HEK293T (cell line): ENCODE results near the gene L3MBTL4.
"Not testable (repeated sequence)": the region's sequence is repeated elsewhere in the genome, so short reads cannot be mapped to it uniquely, and the experiment has no call there.

Source experiments
- CTCF ChIA-PET: fragments of 350-600 bp; formaldehyde crosslinking; extraction: SDS; loops from one replicate; lab custom pipeline; 2021; ENCODE audit warnings: antibody characterized with exemption, inconsistent platforms; lab: Yijun Ruan, JAX
- POLR2A ChIA-PET: fragments of 350-600 bp; formaldehyde crosslinking; extraction: SDS; loops from one replicate; lab custom pipeline; 2020; ENCODE audit warnings: antibody characterized with exemption, inconsistent platforms; lab: Yijun Ruan, JAX
- DNase-seq: peaks from one replicate; pipeline ENCODE4 v3.0.0; 2012; ENCODE audit warnings: mixed read lengths; ENCODE audit errors: extremely low spot score
- ARNT ChIP-seq: fragments of 450-650 bp; IDR thresholded peaks from 2 replicates; pipeline ENCODE4 v1.6.1; 2017; ENCODE audit warnings: mild to moderate bottlenecking
- BHLHE40 ChIP-seq: fragments of 450-650 bp; IDR thresholded peaks from 2 replicates; pipeline ENCODE4 v1.6.1; 2016; ENCODE audit warnings: mild to moderate bottlenecking, moderate library complexity, borderline replicate concordance
- CTBP1 ChIP-seq: fragments of 450-650 bp; IDR thresholded peaks from 2 replicates; pipeline ENCODE4 v1.6.1; 2016; ENCODE audit warnings: borderline replicate concordance
- ELF4 ChIP-seq: fragments of 450-650 bp; IDR thresholded peaks from 2 replicates; pipeline ENCODE4 v1.6.1; 2017; ENCODE audit warnings: antibody characterized with exemption
- FOXA1 ChIP-seq: fragments of 450-650 bp; IDR thresholded peaks from 2 replicates; pipeline ENCODE4 v1.6.1; 2016; ENCODE audit warnings: mild to moderate bottlenecking
- FOXK2 ChIP-seq: fragments of 450-650 bp; IDR thresholded peaks from 2 replicates; pipeline ENCODE4 v1.6.1; 2016; ENCODE audit warnings: mild to moderate bottlenecking
- FOXM1 ChIP-seq: fragments of 450-650 bp; IDR thresholded peaks from 2 replicates; pipeline ENCODE4 v1.6.1; 2017; ENCODE audit warnings: mild to moderate bottlenecking, borderline replicate concordance
- HDGF ChIP-seq: fragments of 450-650 bp; IDR thresholded peaks from 2 replicates; pipeline ENCODE4 v1.6.1; 2017; ENCODE audit warnings: antibody characterized with exemption, borderline replicate concordance
- L3MBTL2 ChIP-seq: fragments of 450-650 bp; conservative IDR thresholded peaks from 2 replicates; pipeline ENCODE4 v1.6.1; 2016; ENCODE audit warnings: mild to moderate bottlenecking
- LEF1 ChIP-seq: fragments of 450-650 bp; IDR thresholded peaks from 2 replicates; pipeline ENCODE4 v1.6.1; 2017; ENCODE audit warnings: mild to moderate bottlenecking, borderline replicate concordance
- NFRKB ChIP-seq: fragments of 450-650 bp; IDR thresholded peaks from 2 replicates; pipeline ENCODE4 v1.6.1; 2016; ENCODE audit warnings: mild to moderate bottlenecking, moderate library complexity
- SP1 ChIP-seq: fragments of 450-650 bp; IDR thresholded peaks from 2 replicates; pipeline ENCODE4 v1.6.1; 2017
- SUZ12 ChIP-seq: fragments of 450-650 bp; IDR thresholded peaks from 2 replicates; pipeline ENCODE4 v1.6.1; 2016; ENCODE audit warnings: mild to moderate bottlenecking
- TARDBP ChIP-seq: fragments of 450-650 bp; IDR thresholded peaks from 2 replicates; pipeline ENCODE4 v1.6.1; 2016
- ZNF384 ChIP-seq: fragments of 450-650 bp; IDR thresholded peaks from 2 replicates; pipeline ENCODE4 v1.6.1; 2016
- TF ChIP-seq, protein P1 (sequence below): fragments of 450-650 bp; IDR thresholded peaks from 2 replicates; pipeline ENCODE4 v1.6.1; 2016

The L3MBTL4 gene

DNA sequence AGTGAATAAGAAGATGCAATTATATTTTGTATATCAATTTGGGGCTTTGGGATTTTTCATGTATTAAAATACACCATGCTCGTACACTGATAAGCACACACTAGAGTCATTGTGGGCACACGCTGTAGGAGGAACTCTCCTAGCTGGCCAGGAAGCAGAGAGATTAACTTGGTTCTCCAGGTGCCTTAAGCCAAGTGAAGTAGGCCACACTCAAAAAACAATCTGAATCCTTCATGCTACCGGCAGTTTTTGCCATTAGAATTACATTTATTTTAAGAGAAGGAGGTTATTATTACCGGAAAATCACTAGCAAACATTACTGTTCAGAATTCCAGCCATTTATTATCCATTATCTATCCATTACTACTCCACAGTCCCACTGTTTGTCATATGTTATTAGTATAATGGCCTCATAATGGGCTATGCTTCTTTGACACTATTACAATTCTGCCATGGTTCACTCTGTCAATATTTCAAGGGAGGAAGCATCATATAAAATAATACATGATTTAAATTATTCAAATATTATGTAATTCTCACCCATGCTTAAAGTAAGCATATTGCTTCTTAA, 214.4 kb downstream of the L3MBTL4 start:
- POLR2A ChIA-PET, result no interaction called here
- TF ChIP-seq SUZ12, result no peak
- no peak for TF ChIP-seq FOXK2
- no peak for TF ChIP-seq HDGF
- TF ChIP-seq FOXM1, result no peak
- no peak for TF ChIP-seq TARDBP
- no peak for TF ChIP-seq ELF4
- no peak for TF ChIP-seq ARNT
- TF ChIP-seq LEF1, result no peak
- TF ChIP-seq ZNF384, result no peak
- no peak for TF ChIP-seq FOXA1
- no peak for TF ChIP-seq CTBP1
- no peak for TF ChIP-seq L3MBTL2
- no peak for TF ChIP-seq BHLHE40
- TF ChIP-seq, protein P1, sequence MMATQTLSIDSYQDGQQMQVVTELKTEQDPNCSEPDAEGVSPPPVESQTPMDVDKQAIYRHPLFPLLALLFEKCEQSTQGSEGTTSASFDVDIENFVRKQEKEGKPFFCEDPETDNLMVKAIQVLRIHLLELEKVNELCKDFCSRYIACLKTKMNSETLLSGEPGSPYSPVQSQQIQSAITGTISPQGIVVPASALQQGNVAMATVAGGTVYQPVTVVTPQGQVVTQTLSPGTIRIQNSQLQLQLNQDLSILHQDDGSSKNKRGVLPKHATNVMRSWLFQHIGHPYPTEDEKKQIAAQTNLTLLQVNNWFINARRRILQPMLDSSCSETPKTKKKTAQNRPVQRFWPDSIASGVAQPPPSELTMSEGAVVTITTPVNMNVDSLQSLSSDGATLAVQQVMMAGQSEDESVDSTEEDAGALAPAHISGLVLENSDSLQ, result no peak
- no peak for TF ChIP-seq NFRKB
- TF ChIP-seq SP1, result no peak
- no peak for DNase-seq
- CTCF ChIA-PET, result no interaction called here

DNA sequence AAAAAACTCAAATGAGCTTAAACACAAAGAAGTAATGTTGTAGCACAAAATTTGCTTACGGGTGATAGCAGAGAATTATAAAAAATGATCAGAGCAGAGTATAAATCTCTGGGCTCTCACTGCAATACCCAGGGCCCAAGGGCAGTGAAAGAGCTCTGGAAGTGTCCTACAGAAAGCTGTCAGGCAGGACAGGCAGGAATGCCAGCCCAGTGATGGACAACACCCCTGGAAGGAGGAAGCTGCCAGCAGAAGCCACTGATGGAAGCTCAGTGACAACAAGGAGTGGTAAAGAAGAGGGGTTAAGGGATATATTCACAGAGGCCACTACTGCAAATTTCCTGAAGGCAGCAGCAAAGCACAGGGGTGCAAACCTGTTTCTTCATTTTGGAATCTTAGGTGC, 214.9 kb downstream of the L3MBTL4 start:
- POLR2A ChIA-PET, result no interaction called here
- TF ChIP-seq SP1, result no peak
- CTCF ChIA-PET, result interaction anchor here (1.1 kb wide), 1 partner anchor 19 kb away, joined by 3 read pairs; no protein-coding TSS in a partner anchor
- no peak for DNase-seq

DNA sequence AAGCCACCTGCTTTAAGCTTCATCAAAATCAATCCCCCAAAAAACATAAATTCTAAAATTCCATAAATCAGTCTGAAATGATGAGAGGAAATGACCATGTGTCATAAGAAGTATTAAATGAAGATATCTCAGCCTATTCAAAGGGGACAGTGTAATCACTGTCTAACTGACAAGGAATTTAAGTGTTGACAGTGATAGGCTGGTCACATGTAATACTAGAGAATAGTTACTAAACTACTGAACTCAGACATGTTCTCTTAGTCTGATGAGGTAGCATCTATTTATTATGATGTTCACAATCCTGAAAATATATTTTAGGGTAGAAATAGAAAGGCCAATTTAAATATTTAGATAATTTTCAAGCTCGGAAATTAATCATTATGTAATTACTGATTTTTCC, 216.1 kb downstream of the L3MBTL4 start:
- TF ChIP-seq CTBP1, result no peak
- no peak for TF ChIP-seq HDGF
- TF ChIP-seq ELF4, result no peak
- TF ChIP-seq SP1, result no peak
- TF ChIP-seq ZNF384, result no peak
- no peak for TF ChIP-seq FOXM1
- no peak for TF ChIP-seq LEF1
- TF ChIP-seq SUZ12, result no peak
- no peak for TF ChIP-seq ARNT
- TF ChIP-seq FOXA1, result no peak
- TF ChIP-seq BHLHE40, result no peak
- no peak for TF ChIP-seq TARDBP
- TF ChIP-seq FOXK2, result no peak
- no peak for TF ChIP-seq L3MBTL2
- TF ChIP-seq, protein P1, result no peak
- TF ChIP-seq NFRKB, result no peak
- no peak for DNase-seq
- POLR2A ChIA-PET, result no interaction called here
- CTCF ChIA-PET, result interaction anchor here (1.1 kb wide), 1 partner anchor 21 kb away, joined by 3 read pairs; no protein-coding TSS in a partner anchor

DNA sequence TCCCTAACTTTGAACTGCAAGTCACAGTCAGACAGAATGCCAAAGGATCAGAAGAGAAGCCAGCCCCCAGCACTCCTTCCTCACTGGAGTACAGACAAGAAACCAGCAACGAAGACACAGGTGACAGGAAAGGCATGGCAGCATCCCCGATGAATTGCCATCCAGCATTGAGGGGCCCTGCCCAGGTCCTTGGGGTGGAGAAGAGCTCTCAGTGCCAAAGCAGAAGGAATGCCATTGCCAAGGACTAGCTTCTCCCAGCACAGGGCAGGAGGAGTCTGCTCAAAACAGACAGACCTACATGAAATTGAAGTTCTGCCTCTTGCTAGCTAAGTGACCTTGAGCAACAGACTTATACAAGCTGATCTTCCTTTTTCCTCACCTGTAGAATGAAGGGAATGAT, 220.1 kb downstream of the L3MBTL4 start:
- ChIA-PET POLR2A (no interaction called here), CTCF (no interaction called here)
- no peak for DNase-seq
- TF ChIP-seq FOXM1 (no peak), L3MBTL2 (no peak), NFRKB (no peak), SUZ12 (no peak), ELF4 (no peak), TARDBP (no peak), FOXK2 (no peak), FOXA1 (no peak), LEF1 (no peak), ARNT (no peak), HDGF (no peak), BHLHE40 (no peak), SP1 (no peak), ZNF384 (no peak), CTBP1 (no peak)
- TF ChIP-seq, protein P1, result no peak

DNA sequence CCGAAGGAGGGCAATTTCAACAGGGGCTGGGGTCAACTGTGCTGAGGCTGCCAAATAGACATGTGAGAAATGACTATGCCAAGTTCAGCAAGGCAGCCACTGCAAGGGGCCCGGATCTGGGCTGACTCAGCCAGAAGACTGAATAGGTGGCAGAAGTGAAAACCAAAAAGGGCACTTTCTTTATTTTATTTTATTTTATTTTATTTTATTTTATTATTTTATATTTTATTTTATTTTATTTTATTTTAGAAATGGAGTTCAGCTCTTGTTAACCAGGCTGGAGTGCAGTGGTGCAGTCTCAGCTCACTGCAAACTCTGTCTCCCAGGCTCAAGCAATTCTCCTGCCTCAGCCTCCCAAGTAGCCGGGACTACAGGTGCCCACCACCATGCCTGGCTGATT, 228.9 kb downstream of the L3MBTL4 start:
- CTCF ChIA-PET, DNase-seq: not testable (repeated sequence)

DNA sequence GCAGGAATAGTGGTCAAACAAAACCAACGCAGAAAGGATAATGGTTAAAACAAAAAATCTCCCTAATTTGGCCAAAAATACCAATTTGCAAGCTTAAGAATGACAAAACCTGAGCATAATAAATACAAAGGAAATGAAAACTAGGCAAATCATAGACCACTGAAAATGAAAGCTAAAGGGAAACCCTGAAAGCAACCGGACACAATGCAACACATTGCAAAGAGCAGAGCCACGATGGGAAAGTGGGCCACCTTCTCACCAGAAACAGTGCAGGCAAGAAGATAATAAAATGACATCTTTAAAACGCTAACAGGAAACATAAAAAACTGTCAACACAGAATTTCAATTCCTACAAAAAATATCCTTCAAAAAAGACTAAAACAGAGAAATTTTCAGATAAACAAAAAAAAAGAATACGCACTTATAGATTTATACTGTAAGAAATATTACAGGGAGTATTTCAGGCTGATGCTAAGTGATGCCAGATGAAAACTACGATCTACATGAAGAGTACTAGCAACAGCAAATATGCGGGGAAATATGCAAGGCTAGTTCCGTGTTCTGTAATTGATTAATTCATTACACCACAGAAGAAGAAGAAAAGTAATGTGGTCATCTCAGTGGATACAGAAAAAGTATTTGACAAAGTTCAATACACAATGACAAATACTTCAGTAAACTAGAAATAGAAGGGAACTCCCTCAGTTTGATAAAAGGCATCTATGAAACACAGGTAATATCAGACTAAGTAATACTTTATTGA, 239.5 kb downstream of the L3MBTL4 start:
- POLR2A ChIA-PET, result no interaction called here
- CTCF ChIA-PET, result interaction anchor here (0.5 kb wide), 1 partner anchor 572 kb away, joined by 3 read pairs; no protein-coding TSS in a partner anchor
- no peak for DNase-seq
- TF ChIP-seq HDGF (no peak), L3MBTL2 (no peak), ZNF384 (no peak), ELF4 (no peak), FOXM1 (no peak), NFRKB (no peak), BHLHE40 (no peak), FOXA1 (no peak), SP1 (no peak), TARDBP (no peak), ARNT (no peak), LEF1 (no peak), FOXK2 (no peak)
- TF ChIP-seq, protein P1, result no peak

More for the DNA sequence above, 228.9 kb downstream of the L3MBTL4 start:
- POLR2A ChIA-PET, result not testable (repeated sequence)
